ENCODE results near the gene SPARCL1. TPM values are rescaled to one million over a fixed set of nuclear protein-coding genes. Genes with fewer than 3 reads are reported as not detected.

Gene SPARCL1
- total and polyA plus RNA-seq, 2 experiments from 2014 or later: 1.5 to 2.4 TPM

- TF ChIP-seq CREB1 (CRISPR knock-in tag; IDR thresholded peaks at IDR 0.05; ENCODE audit: low read depth) (no peak), CTCF (conservative IDR thresholded peaks at IDR 0.05; ENCODE audit: low read depth in 2 of 2) (no peak)
- H2AFZ ChIP-seq: no peak overlapping the region
- peaks cover 40% of the 10 kb centered on the region for H3K4me1 Mint-ChIP-seq
- no peaks in the 10 kb centered on the region for H3F3A ChIP-seq (replicated peaks; ENCODE audit: low read depth)
- no peak overlapping the region for H3K4me3 ChIP-seq
- H3K9me3 Mint-ChIP-seq: peaks cover 11% of the 10 kb centered on the region
- no peak for DNase-seq (ENCODE audit: low spot score)
- no peak overlapping the region for H3K4me2 ChIP-seq
- no peaks in the 10 kb centered on the region for H4K20me1 ChIP-seq (replicated peaks; ENCODE audit: insufficient read depth)
- no peak for ATAC-seq
- no peaks in the 10 kb centered on the region for H3K9me2 ChIP-seq (ENCODE audit: insufficient read depth)
- H3K27ac ChIP-seq (ENCODE audit: low read depth): no peak overlapping the region
- no peak overlapping the region for H3K27ac Mint-ChIP-seq
- H3K4me3 Mint-ChIP-seq: no peak overlapping the region
- peaks cover 35% of the 10 kb centered on the region for H3K4me1 ChIP-seq (ENCODE audit: insufficient read depth)
- H3K36me3 ChIP-seq (ENCODE audit: insufficient read depth): peaks cover 8% of the 10 kb centered on the region; the same call in 1 of the 2 replicates
- H3K79me2 ChIP-seq (replicated peaks; ENCODE audit: insufficient read depth): no peaks in the 10 kb centered on the region
- no peaks in the 10 kb centered on the region for H3K27me3 ChIP-seq (ENCODE audit: insufficient read depth)
- peaks cover 8% of the 10 kb centered on the region; the same call in 2 of the 3 replicates for H3K36me3 Mint-ChIP-seq (ENCODE audit: low read depth)
- peaks cover 2% of the 10 kb centered on the region for H3K27me3 Mint-ChIP-seq (ENCODE audit: insufficient read depth, low read depth, poor library complexity)
Observed at GRCh38 chr4:87524456-87524855, 4.7 kb downstream of the SPARCL1 start.

GRCh38 chr4:87523307-87523706 is 5.9 kb downstream of the SPARCL1 start:
- Mint-ChIP-seq H3K4me1 (peaks cover 32% of the 10 kb centered on the region), H3K9me3 (peaks cover 11% of the 10 kb centered on the region), H3K27ac (no peak overlapping the region), H3K4me3 (no peak overlapping the region), H3K27me3 (ENCODE audit: insufficient read depth, low read depth, poor library complexity) (peaks cover 2% of the 10 kb centered on the region), H3K36me3 (ENCODE audit: low read depth) (peaks cover 8% of the 10 kb centered on the region; the same call in 2 of the 3 replicates)
- H3K79me2 ChIP-seq (replicated peaks; ENCODE audit: insufficient read depth): no peaks in the 10 kb centered on the region
- no peak overlapping the region for H3K27ac ChIP-seq (ENCODE audit: low read depth)
- H3K4me1 ChIP-seq (ENCODE audit: insufficient read depth): peaks cover 23% of the 10 kb centered on the region
- H2AFZ ChIP-seq: no peak overlapping the region
- H3K4me2 ChIP-seq: no peak overlapping the region
- no peaks in the 10 kb centered on the region for H3K27me3 ChIP-seq (ENCODE audit: insufficient read depth)
- H3K36me3 ChIP-seq (ENCODE audit: insufficient read depth): peaks cover 8% of the 10 kb centered on the region; the same call in 1 of the 2 replicates
- no peak for ATAC-seq
- no peak overlapping the region for H3K4me3 ChIP-seq
- H3K9me2 ChIP-seq (ENCODE audit: insufficient read depth): no peaks in the 10 kb centered on the region
- no peaks in the 10 kb centered on the region for H3F3A ChIP-seq (replicated peaks; ENCODE audit: low read depth)
- no peak for DNase-seq (ENCODE audit: low spot score)
- H4K20me1 ChIP-seq (replicated peaks; ENCODE audit: insufficient read depth): no peaks in the 10 kb centered on the region
- TF ChIP-seq CTCF (conservative IDR thresholded peaks at IDR 0.05; ENCODE audit: low read depth in 2 of 2) (no peak), REST (IDR thresholded peaks at IDR 0.05; ENCODE audit: unreplicated experiment) (no peak), CREB1 (CRISPR knock-in tag; IDR thresholded peaks at IDR 0.05; ENCODE audit: low read depth) (no peak), STAT1 (IDR thresholded peaks at IDR 0.05; ENCODE audit: unreplicated experiment) (no peak), ETS1 (IDR thresholded peaks at IDR 0.05) (no peak), POLR2AphosphoS5 (IDR thresholded peaks at IDR 0.05; ENCODE audit: low read depth) (no peak), ZNF331 (CRISPR knock-in tag; IDR thresholded peaks at IDR 0.05; ENCODE audit: low read depth) (no peak), EZH2 (IDR thresholded peaks at IDR 0.05; ENCODE audit: low read depth, unreplicated experiment) (no peak)
